ENCODE data around the gene RASL12.

- TF ChIP-seq CTCF (conservative IDR thresholded peaks at IDR 0.05 in 1 of 2, IDR thresholded peaks at IDR 0.05 in 1 of 2; ENCODE audit: low read depth in 1 of 2, low read length in 2 of 2) (no peak), EZH2 (IDR thresholded peaks at IDR 0.05; ENCODE audit: low read length, missing control alignments) (no peak)
Observed at GRCh38 chr15:65096481-65097385, 28.9 kb upstream of the RASL12 start.

Measured in fibroblast of lung (primary cell).